H1 (cell line): ENCODE measurements around the gene TMEM108.

ENCODE experiments used
- CTCF ChIP-seq, 3 experiments: IDR thresholded peaks; 1 replicate in 2 of 3; 2 replicates in 1 of 3; pipeline versions ENCODE4 v1.5.1 to v1.6.1; 2011; ENCODE audit warnings: low read length in 3 of 3, mild to moderate bottlenecking in 3 of 3, inconsistent platforms in 2 of 3, low read depth in 1 of 3, moderate library complexity in 1 of 3; ENCODE audit not compliant: insufficient read depth in 1 of 3; ENCODE audit errors: control extremely low read depth in 1 of 3
- JUN ChIP-seq: IDR thresholded peaks from 2 replicates; pipeline ENCODE4 v1.6.1; 2011; ENCODE audit warnings: low read depth, mild to moderate bottlenecking, improper control_type of control experiment, low read length
- MAFK ChIP-seq: IDR thresholded peaks from 2 replicates; pipeline ENCODE4 v1.6.1; 2012; ENCODE audit warnings: low read depth, mild to moderate bottlenecking, improper control_type of control experiment, low read length
- POLR2AphosphoS5 ChIP-seq: IDR thresholded peaks from 2 replicates; pipeline ENCODE4 v1.6.1; 2011; ENCODE audit warnings: low read depth, low read length
- RAD21 ChIP-seq, 2 experiments: IDR thresholded peaks in 1 of 2; conservative IDR thresholded peaks in 1 of 2; 2 replicates each; pipeline ENCODE4 v1.6.1; 2011; ENCODE audit warnings: low read depth in 2 of 2, low read length in 2 of 2, improper control_type of control experiment in 1 of 2, inconsistent platforms in 1 of 2, mild to moderate bottlenecking in 1 of 2, moderate library complexity in 1 of 2
- RFX5 ChIP-seq: IDR thresholded peaks from 2 replicates; pipeline ENCODE4 v1.6.1; 2011; ENCODE audit warnings: low read depth, low read length, improper control_type of control experiment, borderline replicate concordance
- SP2 ChIP-seq: IDR thresholded peaks from 2 replicates; pipeline ENCODE4 v1.6.1; 2012; ENCODE audit warnings: mild to moderate bottlenecking, low read length, inconsistent platforms
- SUZ12 ChIP-seq: fragments of 200-600 bp; sonication (generic); IDR thresholded peaks from 2 replicates; pipeline ENCODE4 v1.6.1; 2012; ENCODE audit warnings: mild to moderate bottlenecking, inconsistent platforms, low read length, moderate library complexity, mixed read lengths

- no peak for TF ChIP-seq RFX5
- TF ChIP-seq POLR2AphosphoS5, result no peak
- TF ChIP-seq CTCF (IDR thresholded peaks at IDR 0.05; ENCODE audit: control extremely low read depth in 1 of 3, insufficient read depth in 1 of 3, low read depth in 1 of 3, low read length in 3 of 3), result no peak
- TF ChIP-seq JUN, result no peak
- no peak for TF ChIP-seq RAD21 (IDR thresholded peaks at IDR 0.05 in 1 of 2, conservative IDR thresholded peaks at IDR 0.05 in 1 of 2; ENCODE audit: low read depth in 2 of 2, low read length in 2 of 2)
- TF ChIP-seq SUZ12, result no peak
- TF ChIP-seq MAFK, result no peak
- no peak for TF ChIP-seq SP2
Measured at GRCh38 chr3:133089906-133090485, 51.8 kb downstream of the TMEM108 start.
